ENCODE measurements around the gene C1orf226. TPM values are rescaled to one million over a fixed set of nuclear protein-coding genes. Genes with fewer than 3 reads are reported as not detected.

Gene C1orf226
- total RNA-seq, 1 donor from 2014 or later, result 7.1 TPM

DNA sequence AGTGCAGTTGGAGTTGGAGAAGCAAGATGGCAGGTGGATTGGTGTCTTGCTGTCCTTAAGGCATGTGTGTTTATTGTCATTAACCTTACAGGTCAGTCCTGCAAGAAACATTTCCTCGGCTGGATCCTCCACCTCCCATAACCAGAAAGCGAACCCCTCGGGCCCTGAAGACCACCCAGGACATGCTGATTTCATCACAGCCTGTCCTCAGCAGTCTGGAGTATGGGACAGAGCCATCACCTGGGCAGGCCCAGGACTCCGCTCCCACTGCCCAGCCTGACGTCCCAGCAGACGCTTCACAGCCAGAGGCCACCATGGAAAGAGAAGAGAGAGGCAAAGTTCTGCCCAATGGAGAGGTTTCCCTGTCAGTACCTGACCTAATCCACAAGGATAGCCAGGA is 1.6 kb downstream of the C1orf226 start:
- Histone ChIP-seq H3K36me3 (no peaks in the 10 kb centered on the region), H3K4me1 (peaks cover 10% of the 10 kb centered on the region), H3K4me3 (no peak overlapping the region), H3K27ac (no peak overlapping the region), H3K9me3 (no peaks in the 10 kb centered on the region), H3K27me3 (no peaks in the 10 kb centered on the region)
- DNase-seq (no peak), ATAC-seq (no peak)
- intact Hi-C loops (cut with DNase I), result loop anchor here (10.0 kb wide), 1 partner anchor 328 kb away; no protein-coding TSS in a partner anchor
- TF ChIP-seq CTCF (IDR thresholded peaks at IDR 0.05), result no peak

DNA sequence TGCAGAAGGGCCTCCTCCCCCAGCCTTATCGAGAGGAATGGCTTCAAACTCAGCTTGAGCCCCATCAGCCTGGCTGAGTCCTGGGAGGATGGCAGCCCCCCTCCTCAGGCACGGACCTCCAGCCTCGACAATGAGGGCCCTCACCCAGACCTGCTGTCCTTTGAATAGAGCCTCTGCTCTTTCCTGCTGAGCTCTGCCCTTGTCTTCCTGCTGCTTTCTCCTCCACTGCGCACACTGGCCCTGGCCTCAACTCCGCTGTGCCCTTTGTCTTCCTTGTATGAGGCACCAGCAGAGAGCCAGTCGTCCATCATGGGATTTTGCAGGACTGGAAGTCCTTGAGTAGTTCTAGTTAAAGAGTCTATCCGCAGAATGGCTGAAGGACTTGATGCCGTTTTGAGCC is 2.0 kb downstream of the C1orf226 start:
- H3K36me3 ChIP-seq, result no peaks in the 10 kb centered on the region
- no peak for TF ChIP-seq CTCF (IDR thresholded peaks at IDR 0.05)
- intact Hi-C loops (cut with DNase I), result loop anchor here (10.0 kb wide), 1 partner anchor 329 kb away; no protein-coding TSS in a partner anchor

DNA sequence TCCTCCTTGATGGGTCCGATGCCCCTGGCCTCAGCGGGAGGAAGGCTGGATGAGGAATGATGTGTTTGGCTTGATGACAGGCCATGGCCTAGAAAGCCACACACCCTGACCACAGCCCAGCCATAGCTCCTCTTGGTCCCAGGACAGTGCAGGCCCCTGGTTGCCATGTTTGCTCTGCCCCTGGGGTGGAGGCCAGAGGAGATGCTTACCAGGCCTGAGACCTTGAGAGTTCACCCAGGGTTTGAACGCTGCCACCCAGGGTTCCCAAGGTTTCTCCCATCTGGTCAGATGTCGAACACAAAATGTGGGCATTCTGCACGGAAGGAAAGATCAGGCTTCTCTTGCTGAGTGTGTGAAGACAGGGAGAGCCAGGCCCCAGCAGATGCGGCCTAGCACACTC is 2.6 kb downstream of the C1orf226 start:
- Histone ChIP-seq H3K4me1 (peaks cover 10% of the 10 kb centered on the region), H3K9me3 (no peaks in the 10 kb centered on the region), H3K4me3 (no peak overlapping the region), H3K27me3 (no peaks in the 10 kb centered on the region), H3K36me3 (no peaks in the 10 kb centered on the region), H3K27ac (no peak overlapping the region)
- no peak for DNase-seq
- intact Hi-C loops (cut with DNase I), result loop anchor here (10.0 kb wide), 1 partner anchor 329 kb away; no protein-coding TSS in a partner anchor
- no peak for ATAC-seq
- TF ChIP-seq CTCF (IDR thresholded peaks at IDR 0.05), result no peak

More for the DNA sequence above, 2.0 kb downstream of the C1orf226 start:
- H3K9me3 ChIP-seq, result no peaks in the 10 kb centered on the region
- no peak overlapping the region for H3K4me3 ChIP-seq
- H3K27ac ChIP-seq, result no peak overlapping the region
- no peak for DNase-seq
- ATAC-seq, result no peak
- no peaks in the 10 kb centered on the region for H3K27me3 ChIP-seq
- peaks cover 10% of the 10 kb centered on the region for H3K4me1 ChIP-seq

DNA sequence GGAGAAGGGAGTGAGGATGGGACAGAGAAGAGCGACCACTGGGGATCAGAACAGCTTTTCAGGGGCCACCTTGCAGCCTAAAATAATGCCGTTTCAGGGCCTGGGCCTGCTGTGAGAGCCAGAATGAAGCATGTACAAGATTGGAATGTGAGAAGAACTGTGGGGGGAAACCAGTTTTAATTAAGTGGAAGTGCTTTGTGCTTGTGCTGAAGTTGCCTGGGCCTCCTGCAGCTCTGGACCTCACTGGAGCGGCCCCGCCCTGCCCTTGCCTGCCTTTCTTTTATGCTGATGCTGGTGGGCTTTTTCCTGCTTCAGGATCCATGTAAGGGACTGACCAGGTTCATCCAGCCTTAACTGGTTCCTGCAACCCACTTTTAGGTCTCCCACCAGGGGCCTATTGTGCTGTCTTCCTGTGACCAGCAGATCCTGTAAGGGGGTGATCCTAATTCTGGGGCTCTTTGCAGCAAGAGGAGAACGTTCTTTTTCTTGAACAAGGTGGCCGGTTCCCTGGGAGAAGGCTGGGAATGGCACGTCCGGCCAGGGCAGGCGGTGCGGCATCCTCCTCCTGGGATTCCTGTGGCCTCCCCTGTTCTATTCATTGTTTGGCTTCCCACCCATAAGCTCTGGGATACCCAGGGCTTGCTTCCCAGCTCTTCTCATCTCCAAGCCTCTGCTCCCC is 3.2 kb downstream of the C1orf226 start:
- Histone ChIP-seq H3K4me3 (no peak overlapping the region), H3K27me3 (no peaks in the 10 kb centered on the region), H3K4me1 (peaks cover 10% of the 10 kb centered on the region), H3K27ac (no peak overlapping the region), H3K9me3 (no peaks in the 10 kb centered on the region), H3K36me3 (no peaks in the 10 kb centered on the region)
- no peak for TF ChIP-seq CTCF (IDR thresholded peaks at IDR 0.05)
- DNase-seq (no peak), ATAC-seq (no peak)
- intact Hi-C loops (cut with DNase I), result loop anchor here (10.0 kb wide), 1 partner anchor 330 kb away; no protein-coding TSS in a partner anchor

- H3K36me3 ChIP-seq, result no peaks in the 10 kb centered on the region
- DNase-seq (no peak), ATAC-seq (no peak)
- H3K27ac ChIP-seq, result no peak overlapping the region
- intact Hi-C loops (cut with DNase I), result loop anchor here (10.0 kb wide), 1 partner anchor 330 kb away; no protein-coding TSS in a partner anchor
- H3K27me3 ChIP-seq, result no peaks in the 10 kb centered on the region
- TF ChIP-seq CTCF (IDR thresholded peaks at IDR 0.05), result no peak
- no peaks in the 10 kb centered on the region for H3K9me3 ChIP-seq
- no peak overlapping the region for H3K4me3 ChIP-seq
- H3K4me1 ChIP-seq, result peaks cover 10% of the 10 kb centered on the region
Observed at GRCh38 chr1:162385280-162385623, 3.7 kb downstream of the C1orf226 start.

Data from upper lobe of right lung (tissue), 1 donor.